Measurements from ENCODE around the gene NUMA1. TPM values are rescaled to one million over a fixed set of nuclear protein-coding genes. Genes with fewer than 3 reads are reported as not detected.

Gene NUMA1
- total and polyA plus RNA-seq, 2 of the 8 experiments (the other 6 are each of a cell fraction or from before 2014, with no cell fraction given) = 101 to 107 TPM

- Histone ChIP-seq H3K4ac (replicated peaks; ENCODE audit: insufficient read length, low read depth, low read length) (no peak overlapping the region), H2AFZ (ENCODE audit: low read length) (no peak overlapping the region), H2BK15ac (ENCODE audit: low read length) (no peak overlapping the region), H3K79me2 (ENCODE audit: control insufficient read depth in 1 of 2, insufficient read depth in 2 of 2, low read length in 2 of 2) (peaks cover 12 to 89% of the 10 kb centered on the region in 2 experiments), H2BK120ac (replicated peaks; ENCODE audit: low read depth, low read length) (no peak overlapping the region), H3K27me3 (replicated peaks in 1 of 4; ENCODE audit: control insufficient read depth in 3 of 4, extremely low read depth in 1 of 4, insufficient read depth in 3 of 4, low read length in 3 of 4) (no peaks in the 10 kb centered on the region), H3K23ac (ENCODE audit: insufficient read length) (no peak overlapping the region), H3K4me3 (ENCODE audit: extremely low read depth in 1 of 4, insufficient read depth in 2 of 4, low read depth in 3 of 4, low read length in 4 of 4) (no peak overlapping the region), H3K4me2 (ENCODE audit: insufficient read depth in 1 of 2, low read depth in 2 of 2, low read length in 2 of 2) (no peak overlapping the region), H3K23me2 (ENCODE audit: low read depth, low read length) (no peaks in the 10 kb centered on the region), H3K18ac (ENCODE audit: extremely low read depth, low read length) (no peak overlapping the region), H3K4me1 (replicated peaks in 1 of 4; ENCODE audit: control insufficient read depth in 3 of 4, insufficient read depth in 4 of 4, low read length in 3 of 4) (peaks cover 0 to 11% (median 2%) of the 10 kb centered on the region in 4 experiments; a peak in 3 of 7 replicates), H3K9ac (replicated peaks in 1 of 4; ENCODE audit: extremely low read depth in 1 of 4, low read depth in 3 of 4, low read length in 3 of 4) (no peak overlapping the region), H3K27ac (ENCODE audit: low read depth, low read length) (no peak overlapping the region), H4K91ac (replicated peaks; ENCODE audit: insufficient read length, low read length) (no peak overlapping the region), H3K79me1 (ENCODE audit: low read depth, low read length) (peaks cover 14% of the 10 kb centered on the region; the same call in 1 of the 2 replicates), H3K56ac (replicated peaks; ENCODE audit: insufficient read length, low read depth, low read length) (no peak overlapping the region), H2AK5ac (ENCODE audit: low read depth, low read length) (no peak overlapping the region), H4K8ac (ENCODE audit: extremely low read depth, insufficient read depth, low read length) (no peak overlapping the region; the same call in 1 of the 2 replicates), H2BK20ac (ENCODE audit: low read length) (no peak overlapping the region), H4K5ac (ENCODE audit: insufficient read length, low read depth, low read length) (no peak overlapping the region), H2BK5ac (ENCODE audit: low read depth, low read length) (no peak overlapping the region), H3K9me3 (ENCODE audit: insufficient read depth in 2 of 2, low read depth in 1 of 2, low read length in 1 of 2) (no peaks in the 10 kb centered on the region), H3K36me3 (ENCODE audit: control insufficient read depth in 2 of 4, insufficient read depth in 4 of 4, low read length in 3 of 4) (peaks cover 0 to 17% (median 5%) of the 10 kb centered on the region in 4 experiments; a peak in 4 of 8 replicates), H4K20me1 (replicated peaks in 1 of 2; ENCODE audit: control insufficient read depth in 1 of 2, insufficient read depth in 2 of 2, low read length in 2 of 2) (peaks cover 3 to 16% of the 10 kb centered on the region in 2 experiments), H2BK12ac (ENCODE audit: low read depth, low read length) (no peak overlapping the region), H3K14ac (ENCODE audit: insufficient read length) (no peak overlapping the region)
- ChIA-PET CTCF (ENCODE audit: partially characterized antibody) (interaction anchor here (0.6 to 2.3 kb wide), 6 partner anchors 11 to 60 kb away, joined by 3 to 8 read pairs (median 3); no protein-coding TSS in a partner anchor), POLR2A (ENCODE audit: partially characterized antibody) (interaction anchor here (1.1 to 2.6 kb wide), 6 partner anchors 8 to 42 kb away, joined by 3 to 8 read pairs (median 4); partner anchors contain the start of gene ANAPC15)
- no peak for FAIRE-seq
- 95% methylated on average over 7 of the region's 7 CpGs; no CpG with 5 or more reads in 1 of the 2 experiments for WGBS, 2 experiments (ENCODE audit: extremely low coverage in 1 of 2, insufficient coverage in 1 of 2, insufficient read length in 1 of 2, insufficient replicate concordance in 2 of 2, low coverage in 1 of 2, low lambda C conversion rate in 2 of 2, missing lambda C conversion rate in 1 of 2)
- no peak for DNase-seq (ENCODE audit: low read depth in 1 of 2, low spot score in 2 of 2)
- TF ChIP-seq TBP (IDR thresholded peaks at IDR 0.05; ENCODE audit: low read depth, low read length) (no peak), RAD21 (IDR thresholded peaks at IDR 0.05 in 1 of 2, conservative IDR thresholded peaks at IDR 0.05 in 1 of 2; ENCODE audit: low read depth in 2 of 2, low read length in 2 of 2) (no peak), CEBPB (IDR thresholded peaks at IDR 0.05; ENCODE audit: low read depth, low read length) (no peak), EGR1 (IDR thresholded peaks at IDR 0.05; ENCODE audit: borderline replicate concordance, low read depth, low read length) (no peak), SRF (IDR thresholded peaks at IDR 0.05; ENCODE audit: low read depth, low read length) (no peak), CREB1 (IDR thresholded peaks at IDR 0.05) (no peak), PHF8 (conservative IDR thresholded peaks at IDR 0.05; ENCODE audit: low read depth, low read length) (no peak), SP4 (IDR thresholded peaks at IDR 0.05; ENCODE audit: low read length) (no peak), CHD2 (IDR thresholded peaks at IDR 0.05; ENCODE audit: low read length) (no peak), POU5F1 (IDR thresholded peaks at IDR 0.05; ENCODE audit: low read depth, low read length) (no peak), KDM1A (IDR thresholded peaks at IDR 0.05; ENCODE audit: borderline replicate concordance, low read length) (no peak), JUND (IDR thresholded peaks at IDR 0.05; ENCODE audit: low read length) (no peak)
- TF ChIP-seq, protein P1, sequence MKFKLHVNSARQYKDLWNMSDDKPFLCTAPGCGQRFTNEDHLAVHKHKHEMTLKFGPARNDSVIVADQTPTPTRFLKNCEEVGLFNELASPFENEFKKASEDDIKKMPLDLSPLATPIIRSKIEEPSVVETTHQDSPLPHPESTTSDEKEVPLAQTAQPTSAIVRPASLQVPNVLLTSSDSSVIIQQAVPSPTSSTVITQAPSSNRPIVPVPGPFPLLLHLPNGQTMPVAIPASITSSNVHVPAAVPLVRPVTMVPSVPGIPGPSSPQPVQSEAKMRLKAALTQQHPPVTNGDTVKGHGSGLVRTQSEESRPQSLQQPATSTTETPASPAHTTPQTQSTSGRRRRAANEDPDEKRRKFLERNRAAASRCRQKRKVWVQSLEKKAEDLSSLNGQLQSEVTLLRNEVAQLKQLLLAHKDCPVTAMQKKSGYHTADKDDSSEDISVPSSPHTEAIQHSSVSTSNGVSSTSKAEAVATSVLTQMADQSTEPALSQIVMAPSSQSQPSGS (IDR thresholded peaks at IDR 0.05; ENCODE audit: low read length) = no peak
Observed at GRCh38 chr11:72070491-72070890, 9.9 kb downstream of the NUMA1 start.
